ENCODE results near the gene NACC2.

Gene NACC2, protein sequence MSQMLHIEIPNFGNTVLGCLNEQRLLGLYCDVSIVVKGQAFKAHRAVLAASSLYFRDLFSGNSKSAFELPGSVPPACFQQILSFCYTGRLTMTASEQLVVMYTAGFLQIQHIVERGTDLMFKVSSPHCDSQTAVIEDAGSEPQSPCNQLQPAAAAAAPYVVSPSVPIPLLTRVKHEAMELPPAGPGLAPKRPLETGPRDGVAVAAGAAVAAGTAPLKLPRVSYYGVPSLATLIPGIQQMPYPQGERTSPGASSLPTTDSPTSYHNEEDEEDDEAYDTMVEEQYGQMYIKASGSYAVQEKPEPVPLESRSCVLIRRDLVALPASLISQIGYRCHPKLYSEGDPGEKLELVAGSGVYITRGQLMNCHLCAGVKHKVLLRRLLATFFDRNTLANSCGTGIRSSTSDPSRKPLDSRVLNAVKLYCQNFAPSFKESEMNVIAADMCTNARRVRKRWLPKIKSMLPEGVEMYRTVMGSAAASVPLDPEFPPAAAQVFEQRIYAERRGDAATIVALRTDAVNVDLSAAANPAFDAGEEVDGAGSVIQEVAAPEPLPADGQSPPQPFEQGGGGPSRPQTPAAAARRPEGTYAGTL

GRCh38 chr9:136095070-136096058 is at the start of gene NACC2:
Gene NACC2, minus strand, starts transcription at chr9:136095289. Its CDS starts 44,768 bp downstream, at chr9:136050521.
- DNase-seq: no peak

- DNase-seq: no peak
Observed at GRCh38 chr9:136144450-136144849, 49.4 kb upstream of the NACC2 start.

GRCh38 chr9:136143215-136144001 is 48.3 kb upstream of the NACC2 start:
- DNase-seq: no peak

DNA sequence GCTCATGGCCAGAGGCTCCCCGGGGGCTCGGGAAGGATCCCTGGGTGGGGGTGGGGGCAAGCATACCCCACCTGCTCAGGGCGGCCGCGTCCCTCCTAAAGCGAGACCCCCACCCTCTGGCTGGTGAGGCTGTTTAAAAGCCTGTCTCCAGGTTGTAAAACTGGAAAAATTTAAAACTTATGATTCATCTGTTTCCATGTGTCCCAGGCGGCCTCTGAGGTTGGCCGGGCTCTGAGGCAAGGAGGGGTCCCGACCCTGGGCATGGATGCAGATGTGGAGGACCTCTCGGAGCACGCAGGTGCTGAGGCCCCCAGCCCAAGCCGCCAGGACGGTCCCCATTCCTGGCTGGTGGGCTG is 47.7 kb upstream of the NACC2 start:
- DNase-seq: no peak

DNA sequence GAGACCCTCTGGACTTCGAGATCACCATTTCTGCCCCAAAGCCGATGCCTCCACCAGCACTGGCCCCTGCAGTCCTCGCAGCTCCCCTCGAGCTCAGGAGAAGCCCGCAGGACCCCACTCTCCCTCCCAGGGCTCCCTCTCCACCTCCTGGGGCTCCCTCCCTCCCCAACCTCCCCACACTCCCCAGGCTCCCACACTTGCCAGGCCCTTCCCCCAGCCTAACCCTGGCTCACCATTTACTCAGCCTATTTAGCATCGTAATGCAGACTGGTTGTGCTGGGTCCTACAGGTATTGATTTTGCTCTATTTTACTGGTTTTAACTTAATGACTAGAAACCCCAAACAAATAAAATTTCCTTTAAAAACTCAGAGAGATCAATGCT is 47.3 kb upstream of the NACC2 start:
- no peak for DNase-seq

GRCh38 chr9:136141682-136142413 is 46.8 kb upstream of the NACC2 start:
- DNase-seq: no peak

DNA sequence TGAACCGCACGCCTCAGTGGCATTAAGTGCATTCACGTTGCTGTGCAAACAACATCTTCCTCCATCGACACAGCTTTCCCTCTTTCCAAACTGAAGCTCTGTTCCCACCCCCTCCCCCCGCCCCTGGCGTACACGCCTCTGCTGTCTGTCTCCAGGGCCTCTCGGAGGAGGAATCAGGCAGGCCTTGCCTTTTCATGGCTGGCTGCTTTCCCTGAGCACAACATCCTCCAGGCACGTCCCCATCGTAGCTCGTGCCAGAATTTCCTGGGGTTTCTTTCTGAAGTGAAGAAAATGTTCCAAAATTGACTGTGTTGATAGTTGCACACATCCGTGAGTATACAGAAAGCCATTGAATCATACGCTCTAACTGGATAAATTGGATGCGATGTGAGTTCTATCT is 45.9 kb upstream of the NACC2 start:
- DNase-seq: no peak

- DNase-seq: no peak
Observed at GRCh38 chr9:136140046-136140445, 45.0 kb upstream of the NACC2 start.

DNA sequence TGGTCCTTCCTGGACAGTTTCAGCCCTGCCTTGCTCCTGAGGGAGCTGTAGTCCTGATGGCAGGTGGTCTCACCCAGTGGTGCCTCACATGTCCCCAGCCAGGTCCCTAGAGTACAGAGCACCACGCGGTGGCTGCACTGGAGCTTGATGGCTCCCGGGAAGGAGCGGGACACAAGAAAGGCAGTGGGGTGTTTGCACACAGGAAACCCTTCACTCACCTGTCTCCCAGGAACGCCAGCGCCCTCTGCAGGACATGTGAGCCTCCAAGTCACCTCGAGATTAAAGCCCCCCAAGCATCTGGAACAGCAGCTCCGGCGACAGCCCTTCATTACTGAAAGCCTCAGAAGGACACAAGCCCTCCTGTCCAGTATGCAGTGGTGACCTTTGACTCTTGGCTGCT is 43.5 kb upstream of the NACC2 start:
- DNase-seq: peak in 1 of 4 experiments; percentile 28

DNA sequence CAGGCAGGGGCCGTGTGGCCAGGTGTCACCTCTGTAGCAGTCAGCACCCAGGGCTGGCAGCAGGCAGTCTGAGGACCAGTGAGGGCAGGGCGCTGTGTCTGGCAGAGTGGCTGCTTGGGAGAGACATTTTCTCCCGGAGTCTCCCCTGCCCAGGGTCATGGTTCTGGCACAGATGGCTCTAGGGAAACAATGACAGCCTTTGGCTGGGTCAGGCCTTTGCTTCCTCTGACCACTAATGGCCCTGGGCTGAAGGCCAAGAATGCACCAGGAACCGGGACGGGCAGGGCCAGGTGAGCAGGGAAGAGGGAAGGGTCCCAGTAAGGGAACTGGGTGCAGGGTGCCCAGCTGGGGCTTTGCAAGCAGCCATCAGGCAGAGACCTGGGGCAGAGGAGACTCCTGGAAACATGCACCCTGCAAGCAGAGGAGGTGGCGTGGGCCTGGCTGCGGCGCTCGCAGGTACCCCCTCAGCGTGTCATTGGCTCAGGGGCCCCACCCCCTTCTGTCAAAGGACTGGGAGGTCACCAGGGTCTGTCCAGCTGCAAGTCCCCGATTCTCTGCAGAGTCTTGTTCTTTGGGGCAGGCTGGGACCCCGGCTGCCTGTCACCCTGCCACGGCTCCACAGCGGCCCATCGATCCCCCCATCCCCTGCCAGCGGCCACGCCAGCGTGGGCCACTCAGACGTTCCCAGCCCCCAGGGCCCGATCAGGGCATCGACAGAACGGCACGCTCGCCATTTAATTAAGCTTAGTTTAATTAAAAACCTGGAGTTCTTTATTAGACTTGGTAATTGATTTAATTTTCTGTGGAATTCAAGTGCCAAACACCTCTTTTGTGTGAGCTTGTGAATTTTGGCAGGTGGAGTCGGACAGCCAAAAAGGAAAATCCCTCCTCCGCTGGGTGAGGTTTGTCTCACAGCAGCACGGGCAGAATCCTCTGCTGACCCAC is 42.5 kb upstream of the NACC2 start:
- no peak for DNase-seq

DNA sequence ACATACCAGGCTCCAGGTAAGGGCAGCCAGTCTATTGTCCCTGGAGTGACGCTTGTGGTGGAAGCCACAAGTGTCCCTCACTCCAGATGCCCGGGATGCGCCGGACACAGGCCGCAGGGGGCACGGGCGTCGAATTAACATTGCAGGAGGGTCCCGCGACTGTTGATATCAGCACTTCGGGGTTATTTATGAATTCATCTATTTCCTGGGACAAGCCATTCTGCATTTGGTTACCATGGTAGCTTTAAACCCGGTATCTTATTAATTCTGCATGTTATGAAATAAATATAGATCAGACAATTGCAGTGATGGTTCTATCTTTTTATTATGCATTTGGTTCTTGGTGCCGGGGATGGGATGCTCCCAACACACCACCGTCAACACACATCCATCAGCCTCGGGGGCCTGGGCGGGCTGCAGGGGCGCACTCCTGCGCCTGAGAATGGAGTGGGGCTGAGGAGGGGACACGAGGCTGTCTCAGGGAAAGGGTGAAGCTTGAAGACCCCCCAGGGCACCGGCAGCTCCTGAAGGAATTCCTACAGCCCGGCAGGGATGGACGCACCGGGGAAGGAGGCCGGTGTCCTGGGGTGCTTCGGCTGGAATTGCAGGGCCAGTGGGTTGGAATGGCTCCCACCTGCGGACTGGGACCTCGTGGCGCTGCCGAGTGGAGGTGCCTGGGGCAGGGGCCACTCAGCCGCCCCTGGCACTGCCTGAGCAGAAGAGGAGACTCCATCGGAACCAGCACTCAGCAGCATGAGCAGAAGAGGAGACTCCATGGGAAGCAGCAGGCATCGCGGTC is 41.2 kb upstream of the NACC2 start:
- DNase-seq: no peak

GRCh38 chr9:136135326-136136126 is 40.4 kb upstream of the NACC2 start:
- no peak for DNase-seq

GRCh38 chr9:136133959-136134484 is 38.9 kb upstream of the NACC2 start:
- DNase-seq: no peak

- DNase-seq: peak in 1 of 4 experiments; percentile 15
Observed at GRCh38 chr9:136133191-136133958, 38.3 kb upstream of the NACC2 start.

GRCh38 chr9:136132512-136133050 is 37.5 kb upstream of the NACC2 start:
- no peak for DNase-seq

DNA sequence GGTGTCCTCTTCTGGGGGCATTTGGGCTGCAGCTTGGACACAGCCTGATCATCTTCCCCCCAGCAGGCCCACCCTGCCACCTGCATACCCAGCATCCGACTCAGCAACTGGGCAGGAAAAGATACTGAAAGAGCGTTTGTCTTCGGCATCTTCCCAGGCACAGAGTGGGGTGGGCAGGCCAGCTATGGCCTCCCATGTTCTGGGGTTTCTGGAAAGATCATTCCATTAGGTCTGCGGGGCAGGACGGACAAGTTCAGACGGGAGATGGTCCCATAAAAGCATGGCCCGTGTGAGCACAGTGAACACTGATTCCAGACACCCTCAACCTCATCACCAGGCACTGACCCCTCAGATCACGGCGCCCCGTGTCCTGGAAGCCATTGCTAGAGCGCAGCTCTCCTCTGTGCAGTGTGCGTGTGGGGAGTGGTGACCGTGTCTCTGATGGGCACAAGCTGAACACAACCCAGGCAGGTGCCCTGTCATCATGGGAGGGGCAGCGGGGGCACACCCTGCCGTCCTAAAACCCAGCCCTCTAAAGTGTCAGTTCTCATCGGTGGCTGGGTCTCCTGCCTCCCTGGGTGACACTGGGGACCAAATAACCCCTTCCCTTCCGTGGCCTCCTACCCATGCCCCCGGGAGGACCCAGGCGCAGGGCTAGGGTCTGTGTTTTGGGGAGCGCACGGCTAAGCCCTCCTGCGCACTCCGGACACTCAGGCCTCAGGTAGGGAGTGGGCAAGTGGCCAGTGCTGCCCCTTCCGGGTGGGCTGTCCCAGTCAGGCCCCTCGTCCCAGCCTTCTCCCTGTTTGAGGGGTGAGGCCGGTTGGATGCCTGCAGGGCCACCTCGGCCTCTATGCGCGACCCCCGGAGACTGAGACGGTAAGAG is 36.8 kb upstream of the NACC2 start:
- DNase-seq: no peak

GRCh38 chr9:136129176-136129575 is 34.1 kb upstream of the NACC2 start:
- no peak for DNase-seq

Data from activated naive CD4-positive, alpha-beta T cell (primary cell).